Immature natural killer cell (primary cell): ENCODE results near the gene TMEM61. TPM values are rescaled to one million over a fixed set of nuclear protein-coding genes. Genes with fewer than 3 reads are reported as not detected.

ENCODE experiments used
- DNase-seq, 3 donors: peaks; one replicate each; pipeline ENCODE4 v3.0.0; 2022; ENCODE audit warnings: mixed read lengths in 1 of 3
- H3K27ac Mint-ChIP-seq, 6 donors: one replicate each; pipeline ENCODE4 v1.8.0; 2020; ENCODE audit warnings: mixed read lengths in 6 of 6, mild to moderate bottlenecking in 5 of 6, inconsistent platforms in 4 of 6, moderate library complexity in 3 of 6
- H3K27me3 Mint-ChIP-seq, 3 donors: one replicate each; pipeline ENCODE4 v1.8.0; 2020 to 2021; ENCODE audit warnings: low read depth in 3 of 3, mild to moderate bottlenecking in 3 of 3, mixed read lengths in 3 of 3, moderate library complexity in 3 of 3, inconsistent platforms in 1 of 3
- H3K36me3 Mint-ChIP-seq, 3 donors: one replicate each; pipeline ENCODE4 v1.8.0; 2020; ENCODE audit warnings: mixed read lengths in 3 of 3, inconsistent platforms in 2 of 3, mild to moderate bottlenecking in 2 of 3
- H3K4me1 Mint-ChIP-seq, 2 donors: one replicate each; pipeline ENCODE4 v1.8.0; 2020; ENCODE audit warnings: inconsistent platforms in 2 of 2, mild to moderate bottlenecking in 2 of 2, mixed read lengths in 2 of 2, moderate library complexity in 1 of 2
- H3K4me3 Mint-ChIP-seq, 5 donors: one replicate each; pipeline ENCODE4 v1.8.0; 2020; ENCODE audit warnings: mild to moderate bottlenecking in 5 of 5, mixed read lengths in 5 of 5, inconsistent platforms in 3 of 5, moderate library complexity in 3 of 5
- H3K9me3 Mint-ChIP-seq, 6 donors: one replicate each; pipeline ENCODE4 v1.8.0; 2020; ENCODE audit warnings: mild to moderate bottlenecking in 6 of 6, mixed read lengths in 6 of 6, inconsistent platforms in 4 of 6, moderate library complexity in 3 of 6
- polyA plus RNA-seq, 3 donors: library from polyadenylated mRNA; unstranded; fragments of 300-500 nt; fragmentation: Illumina TruSeq; gene quantifications; one replicate each; pipeline ENCODE4 v1.2.3, GENCODE V29; 2021

The TMEM61 gene
- polyA plus RNA-seq, 3 donors from 2014 or later: not detected

- DNase-seq: no peak
- H3K27ac Mint-ChIP-seq: no peak overlapping the region
- H3K36me3 Mint-ChIP-seq: no peaks in the 10 kb centered on the region
- no peak overlapping the region for H3K4me3 Mint-ChIP-seq
- H3K9me3 Mint-ChIP-seq: peaks cover 0 to 1% (median 0%) of the 10 kb centered on the region in 6 donors
- H3K4me1 Mint-ChIP-seq: no peaks in the 10 kb centered on the region
- H3K27me3 Mint-ChIP-seq: peaks cover 4 to 29% (median 6%) of the 10 kb centered on the region in 3 donors
Observed at GRCh38 chr1:55034476-55035133, 54.2 kb downstream of the TMEM61 start.

GRCh38 chr1:55035904-55036303 lies 55.5 kb downstream of the TMEM61 start:
- DNase-seq: no peak
- Mint-ChIP-seq H3K4me1 (no peaks in the 10 kb centered on the region), H3K27ac (no peak overlapping the region), H3K27me3 (peaks cover 5 to 33% (median 8%) of the 10 kb centered on the region in 3 donors), H3K4me3 (no peak overlapping the region), H3K36me3 (no peaks in the 10 kb centered on the region), H3K9me3 (no peaks in the 10 kb centered on the region)

- no peak overlapping the region for H3K4me3 Mint-ChIP-seq
Observed at GRCh38 chr1:55037733-55038551, 57.5 kb downstream of the TMEM61 start.

GRCh38 chr1:55038552-55038838 lies 58.1 kb downstream of the TMEM61 start:
- Mint-ChIP-seq H3K4me1 (no peaks in the 10 kb centered on the region), H3K4me3 (no peak overlapping the region), H3K27ac (no peak overlapping the region), H3K36me3 (no peaks in the 10 kb centered on the region), H3K27me3 (peaks cover 6 to 33% (median 14%) of the 10 kb centered on the region in 3 donors), H3K9me3 (no peaks in the 10 kb centered on the region)
- DNase-seq: no peak

More at GRCh38 chr1:55037733-55038551, 57.5 kb downstream of the TMEM61 start:
- DNase-seq: no peak
- H3K27me3 Mint-ChIP-seq: peaks cover 6 to 36% (median 14%) of the 10 kb centered on the region in 3 donors
- no peaks in the 10 kb centered on the region for H3K36me3 Mint-ChIP-seq
- H3K27ac Mint-ChIP-seq: no peak overlapping the region
- no peaks in the 10 kb centered on the region for H3K9me3 Mint-ChIP-seq
- no peaks in the 10 kb centered on the region for H3K4me1 Mint-ChIP-seq

- Mint-ChIP-seq H3K27ac (no peak overlapping the region), H3K4me1 (no peaks in the 10 kb centered on the region), H3K4me3 (no peak overlapping the region), H3K9me3 (no peaks in the 10 kb centered on the region), H3K36me3 (no peaks in the 10 kb centered on the region), H3K27me3 (peaks cover 6 to 31% (median 14%) of the 10 kb centered on the region in 3 donors)
- no peak for DNase-seq
Observed at GRCh38 chr1:55038974-55039341, 58.5 kb downstream of the TMEM61 start.

GRCh38 chr1:55039342-55040082 lies 59.1 kb downstream of the TMEM61 start, which contains the start of gene PCSK9:
Gene PCSK9, plus strand, starts transcription at chr1:55039548. Its CDS starts 290 bp downstream, at chr1:55039838.
- Mint-ChIP-seq H3K27me3 (peaks cover 6 to 31% (median 14%) of the 10 kb centered on the region in 3 donors), H3K9me3 (no peaks in the 10 kb centered on the region), H3K4me3 (no peak within 1 kb of the TSS), H3K27ac (no peak within 1 kb of the TSS), H3K4me1 (no peaks in the 10 kb centered on the region), H3K36me3 (no peaks in the 10 kb centered on the region)
- DNase-seq: no peak

- H3K4me1 Mint-ChIP-seq: no peaks in the 10 kb centered on the region
- no peak overlapping the region for H3K27ac Mint-ChIP-seq
- DNase-seq: no peak
- H3K27me3 Mint-ChIP-seq: peaks cover 6 to 31% (median 12%) of the 10 kb centered on the region in 3 donors
- no peaks in the 10 kb centered on the region for H3K36me3 Mint-ChIP-seq
- no peak overlapping the region for H3K4me3 Mint-ChIP-seq
- no peaks in the 10 kb centered on the region for H3K9me3 Mint-ChIP-seq
Observed at GRCh38 chr1:55040083-55040932, 59.9 kb downstream of the TMEM61 start.

GRCh38 chr1:55040933-55041494 lies 60.6 kb downstream of the TMEM61 start:
- H3K4me1 Mint-ChIP-seq: no peaks in the 10 kb centered on the region

GRCh38 chr1:55041613-55042012 lies 61.2 kb downstream of the TMEM61 start:
- Mint-ChIP-seq H3K4me1 (no peaks in the 10 kb centered on the region), H3K4me3 (no peak overlapping the region), H3K36me3 (no peaks in the 10 kb centered on the region), H3K9me3 (no peaks in the 10 kb centered on the region), H3K27me3 (peaks cover 6 to 24% (median 13%) of the 10 kb centered on the region in 3 donors), H3K27ac (no peak overlapping the region)
- DNase-seq: no peak

More at GRCh38 chr1:55040933-55041494, 60.6 kb downstream of the TMEM61 start:
- H3K36me3 Mint-ChIP-seq: no peaks in the 10 kb centered on the region
- H3K4me3 Mint-ChIP-seq: no peak overlapping the region
- H3K27ac Mint-ChIP-seq: no peak overlapping the region
- no peaks in the 10 kb centered on the region for H3K9me3 Mint-ChIP-seq
- no peak for DNase-seq
- H3K27me3 Mint-ChIP-seq: peaks cover 6 to 27% (median 12%) of the 10 kb centered on the region in 3 donors

Other genes starting within 250 kb of the TMEM61 start
- gene PARS2, start 216.1 kb upstream of the TMEM61 start, polyA plus RNA-seq: 1 to 10 TPM in 2 of 3 donors, under 1 TPM in 1; 0.89 to 4.0 (median 3.3) TPM
- gene TTC22, start 179.3 kb upstream of the TMEM61 start, polyA plus RNA-seq: 10 to 100 TPM in 1 of 3 donors, 1 to 10 TPM in 2; 5.2 to 13.7 (median 5.6) TPM
- 10 to 100 TPM; 15.4 to 23.8 (median 17.0) TPM for gene DHCR24, start 93.4 kb upstream of the TMEM61 start, polyA plus RNA-seq
- gene BSND, start 18.3 kb downstream of the TMEM61 start, polyA plus RNA-seq: not detected
- not detected for gene PCSK9, start 58.9 kb downstream of the TMEM61 start, polyA plus RNA-seq
- gene USP24, start 234.7 kb downstream of the TMEM61 start, polyA plus RNA-seq: 10 to 100 TPM in 1 of 3 donors, 1 to 10 TPM in 2; 3.0 to 10.1 (median 3.7) TPM